SK-N-SH (cell line): ENCODE results near the gene FXYD7. TPM values are rescaled to one million over a fixed set of nuclear protein-coding genes. Genes with fewer than 3 reads are reported as not detected.

Experiments
- CTCF ChIA-PET: fragments of 300-600, 350-600 bp; formaldehyde crosslinking; extraction: SDS; loops from one replicate; lab custom pipeline; 2021; lab: Yijun Ruan, JAX
- POLR2A ChIA-PET: fragments of 350-600 bp; sonication (Branson Sonifier 250); formaldehyde crosslinking; extraction: SDS; loops from one replicate; lab custom pipeline; 2020; ENCODE audit warnings: antibody characterized with exemption, inconsistent platforms; lab: Yijun Ruan, JAX
- DNase-seq: peaks from one replicate; pipeline ENCODE4 v3.0.0; 2012
- H2AFZ ChIP-seq: fragments of 200-600 bp; sonication (generic); 2 replicates; pipeline ENCODE4 v1.8.1; 2016; ENCODE audit warnings: antibody characterized with exemption, mild to moderate bottlenecking, low read depth
- H3F3A ChIP-seq: fragments of 200-600 bp; sonication (generic); replicated peaks from 2 replicates; pipeline ENCODE3; 2016; ENCODE audit warnings: antibody characterized with exemption, mild to moderate bottlenecking; ENCODE audit not compliant: insufficient read depth
- H3K27ac ChIP-seq, 2 experiments: fragments of 200-500 bp in 1 of 2; fragments of 200-600 bp in 1 of 2; sonication (Bioruptor generic) in 1 of 2; sonication (generic), shearing (Covaris generic) in 1 of 2; 2 replicates each; pipeline versions ENCODE4 v1.5.1 to v1.6.1; 2014 to 2016; ENCODE audit warnings: low read depth in 2 of 2, inconsistent platforms in 1 of 2, low read length in 1 of 2, mild to moderate bottlenecking in 1 of 2, mixed read lengths in 1 of 2
- H3K27me3 ChIP-seq: fragments of 200-600 bp; sonication (generic), shearing (Covaris generic); 2 replicates; pipeline ENCODE4 v1.6.1; 2016; ENCODE audit warnings: mixed run types; ENCODE audit not compliant: insufficient read depth
- H3K36me3 ChIP-seq, 2 experiments: fragments of 200-500 bp in 1 of 2; fragments of 200-600 bp in 1 of 2; sonication (Bioruptor generic) in 1 of 2; sonication (generic) in 1 of 2; replicated peaks in 1 of 2; 2 replicates each; pipeline versions ENCODE3 to v1.5.1; 2014 to 2016; ENCODE audit warnings: low read length in 1 of 2, mild to moderate bottlenecking in 1 of 2; ENCODE audit not compliant: insufficient read depth in 2 of 2, control insufficient read depth in 1 of 2
- H3K4me1 ChIP-seq, 2 experiments: fragments of 200-500 bp in 1 of 2; fragments of 200-600 bp in 1 of 2; sonication (Bioruptor generic) in 1 of 2; sonication (generic), shearing (Covaris generic) in 1 of 2; 2 replicates each; pipeline versions ENCODE4 v1.5.1 to v1.6.1; 2014 to 2016; ENCODE audit warnings: low read depth in 1 of 2, low read length in 1 of 2, mixed run types in 1 of 2; ENCODE audit not compliant: insufficient read depth in 2 of 2, control insufficient read depth in 1 of 2
- H3K4me2 ChIP-seq: fragments of 200-600 bp; sonication (generic), shearing (Covaris generic); 2 replicates; pipeline ENCODE4 v1.6.1; 2017; ENCODE audit warnings: mixed run types
- H3K4me3 ChIP-seq, 2 experiments: fragments of 200-500 bp in 1 of 2; fragments of 200-600 bp in 1 of 2; sonication (Bioruptor generic) in 1 of 2; sonication (generic), shearing (Covaris generic) in 1 of 2; 2 replicates each; pipeline versions ENCODE4 v1.5.1 to v1.8.1; 2014 to 2016; ENCODE audit warnings: low read depth in 2 of 2, inconsistent platforms in 1 of 2, low read length in 1 of 2, mild to moderate bottlenecking in 1 of 2, mixed read lengths in 1 of 2, moderate library complexity in 1 of 2
- H3K79me2 ChIP-seq: fragments of 200-600 bp; sonication (generic); 2 replicates; pipeline ENCODE4 v1.8.1; 2017; ENCODE audit warnings: mild to moderate bottlenecking; ENCODE audit not compliant: insufficient read depth
- H3K9ac ChIP-seq: fragments of 200-600 bp; sonication (generic); 2 replicates; pipeline ENCODE4 v1.6.1; 2017; ENCODE audit warnings: mixed run types
- H3K9me2 ChIP-seq: fragments of 200-600 bp; sonication (generic); 2 replicates; pipeline ENCODE4 v1.6.1; 2017; ENCODE audit warnings: mixed run types
- H3K9me3 ChIP-seq: fragments of 200-600 bp; sonication (generic); 2 replicates; pipeline ENCODE4 v1.6.1; 2017; ENCODE audit warnings: mixed run types, mild to moderate bottlenecking, moderate library complexity
- H4K20me1 ChIP-seq: fragments of 200-600 bp; sonication (generic); 2 replicates; pipeline ENCODE4 v1.6.1; 2017; ENCODE audit warnings: mild to moderate bottlenecking, mixed run types; ENCODE audit not compliant: insufficient read depth
- EP300 ChIP-seq, 2 experiments: IDR thresholded peaks; 2 replicates each; pipeline versions ENCODE4 v1.4.0 to v1.6.1; 2012; ENCODE audit warnings: borderline replicate concordance in 1 of 2, low read depth in 1 of 2, low read length in 1 of 2
- FOXM1 ChIP-seq: IDR thresholded peaks from 2 replicates; pipeline ENCODE4 v1.4.0; 2012; ENCODE audit warnings: low read depth, mild to moderate bottlenecking
- GATA2 ChIP-seq: sonication (generic); formaldehyde crosslinking; IDR thresholded peaks from 2 replicates; pipeline ENCODE4 v1.5.0; 2020; ENCODE audit warnings: mild to moderate bottlenecking, missing genetic modification reagents
- IRF3 ChIP-seq: fragments of 150-350 bp; IDR thresholded peaks from 2 replicates; pipeline ENCODE4 v1.6.1; 2016; ENCODE audit warnings: mild to moderate bottlenecking, low read depth, low read length
- JUND ChIP-seq: IDR thresholded peaks from 2 replicates; pipeline ENCODE4 v1.4.0; 2012
- MAX ChIP-seq: IDR thresholded peaks from 2 replicates; pipeline ENCODE4 v1.4.0; 2012; ENCODE audit warnings: low read depth
- MEF2A ChIP-seq: IDR thresholded peaks from 2 replicates; pipeline ENCODE4 v1.4.0; 2012; ENCODE audit warnings: low read depth, borderline replicate concordance
- NFIC ChIP-seq: IDR thresholded peaks from 2 replicates; pipeline ENCODE4 v1.4.0; 2012; ENCODE audit warnings: borderline replicate concordance
- PBX3 ChIP-seq: IDR thresholded peaks from 2 replicates; pipeline ENCODE4; 2012
- RCOR1 ChIP-seq: fragments of 150-350 bp; IDR thresholded peaks from 2 replicates; pipeline ENCODE4 v1.6.1; 2017; ENCODE audit warnings: antibody characterized with exemption, low read length
- RFX5 ChIP-seq: IDR thresholded peaks from 2 replicates; pipeline ENCODE4 v1.6.1; 2012; ENCODE audit warnings: mild to moderate bottlenecking, improper control_type of control experiment, low read length
- RXRA ChIP-seq: IDR thresholded peaks from 2 replicates; pipeline ENCODE4 v1.4.0; 2012; ENCODE audit warnings: low read depth, mild to moderate bottlenecking, borderline replicate concordance
- USF1 ChIP-seq: IDR thresholded peaks from 2 replicates; pipeline ENCODE4 v1.4.0; 2012; ENCODE audit warnings: low read depth, borderline replicate concordance
- ZBTB33 ChIP-seq: IDR thresholded peaks from 2 replicates; pipeline ENCODE4 v1.4.0; 2012; ENCODE audit warnings: low read depth, borderline replicate concordance
- WGBS: methylation state at CpG from one replicate; pipeline ENCODE4 v1.1.6; 2017; ENCODE audit warnings: low lambda C conversion rate; 5-methylcytosine and 5-hydroxymethylcytosine counted together
- polyA plus RNA-seq, 3 experiments: library from polyadenylated mRNA; depleted of rRNA; stranded (reverse); fragments of >200 nt; gene quantifications; 2 replicates each; pipeline ENCODE4 v1.2.3, GENCODE V29; 2012

FXYD7 gene
- polyA plus RNA-seq, 1 of the 3 experiments (the other 2 are of a cell fraction): 0.44 TPM

GRCh38 chr19:35149463-35149862 is 6.4 kb downstream of the FXYD7 start:
- TF ChIP-seq RFX5 (no peak), NFIC (no peak), MAX (no peak), RCOR1 (no peak), PBX3 (no peak), FOXM1 (no peak), USF1 (no peak), IRF3 (no peak), MEF2A (no peak), GATA2 (CRISPR knock-in tag) (no peak), JUND (no peak), RXRA (no peak), ZBTB33 (no peak), EP300 (IDR thresholded peaks at IDR 0.05; ENCODE audit: borderline replicate concordance in 1 of 2, low read depth in 1 of 2, low read length in 1 of 2) (no peak)
- Histone ChIP-seq H4K20me1 (no peaks in the 10 kb centered on the region), H3K9me3 (no peaks in the 10 kb centered on the region), H3K27ac (no peak overlapping the region), H3K4me3 (no peak overlapping the region), H3K4me2 (no peak overlapping the region), H3F3A (peaks cover 4% of the 10 kb centered on the region), H3K9me2 (no peaks in the 10 kb centered on the region), H3K4me1 (no peaks in the 10 kb centered on the region; a peak in 2 of 4 replicates), H3K9ac (no peak overlapping the region), H2AFZ (no peak overlapping the region), H3K27me3 (peaks cover 8% of the 10 kb centered on the region; the same call in 1 of the 2 replicates), H3K36me3 (no peaks in the 10 kb centered on the region), H3K79me2 (no peaks in the 10 kb centered on the region; the same call in 1 of the 2 replicates)
- no peak for DNase-seq
- ChIA-PET POLR2A (no interaction called here), CTCF (interaction anchor here (2.8 kb wide), 1 partner anchor 83 kb away, joined by 13 read pairs; no protein-coding TSS in a partner anchor)
- 69% methylated on average over 3 of the region's 3 CpGs for WGBS
